ENCODE data around the gene CTAG1A.
"Not testable (repeated sequence)": the region's sequence is repeated elsewhere in the genome, so short reads cannot be mapped to it uniquely, and the experiment has no call there.

- TF ChIP-seq CTCF (IDR thresholded peaks at IDR 0.05; ENCODE audit: low read length); EZH2phosphoT487 (IDR thresholded peaks at IDR 0.05; ENCODE audit: low read length); EZH2 (optimal IDR thresholded peaks at IDR 0.05; ENCODE audit: low read depth, low read length): not testable (repeated sequence)
These were observed 34.2 kb downstream of the CTAG1A start, which contains the start of gene CTAG1B for GRCh38 chrX:154619182-154619581.

All from MM.1S (cell line).